ENCODE results near the gene EPAS1.

The EPAS1 gene

DNA sequence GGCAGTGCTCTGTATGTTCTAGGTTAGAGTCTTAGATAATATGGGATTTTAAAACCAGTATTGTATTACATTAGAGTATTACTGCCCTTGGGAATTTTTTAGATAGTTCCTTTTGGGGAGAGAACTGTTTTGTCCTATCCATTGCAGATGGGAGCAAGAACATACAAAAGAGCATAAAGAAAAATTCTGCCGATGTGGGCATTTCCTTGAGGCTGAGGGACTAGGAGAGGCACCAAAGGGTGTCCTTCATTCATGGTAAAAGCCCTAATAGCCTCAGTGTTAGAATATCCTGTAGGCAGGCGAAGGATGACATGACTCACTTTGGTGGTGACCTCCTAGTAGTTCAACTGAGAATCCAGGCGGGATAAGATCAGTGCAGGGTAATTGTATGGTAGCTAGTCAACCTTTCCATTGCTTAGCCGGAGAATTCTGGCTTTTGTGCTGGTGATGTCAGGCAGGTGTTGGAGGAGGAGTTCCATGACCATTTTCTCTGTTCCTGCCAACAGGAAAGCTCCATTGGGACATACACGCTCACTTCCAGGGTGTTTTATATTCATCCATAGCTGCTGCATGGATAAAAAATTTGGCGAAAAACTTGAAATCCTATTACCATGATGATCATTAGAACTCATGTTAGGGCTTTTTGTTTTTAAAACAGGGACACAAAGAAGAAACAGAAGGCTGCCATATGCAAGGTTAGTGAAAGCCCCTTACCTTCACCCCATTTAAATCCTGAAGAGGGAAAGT, 28.1 kb downstream of the EPAS1 start:
- DNase-seq, result no peak

DNA sequence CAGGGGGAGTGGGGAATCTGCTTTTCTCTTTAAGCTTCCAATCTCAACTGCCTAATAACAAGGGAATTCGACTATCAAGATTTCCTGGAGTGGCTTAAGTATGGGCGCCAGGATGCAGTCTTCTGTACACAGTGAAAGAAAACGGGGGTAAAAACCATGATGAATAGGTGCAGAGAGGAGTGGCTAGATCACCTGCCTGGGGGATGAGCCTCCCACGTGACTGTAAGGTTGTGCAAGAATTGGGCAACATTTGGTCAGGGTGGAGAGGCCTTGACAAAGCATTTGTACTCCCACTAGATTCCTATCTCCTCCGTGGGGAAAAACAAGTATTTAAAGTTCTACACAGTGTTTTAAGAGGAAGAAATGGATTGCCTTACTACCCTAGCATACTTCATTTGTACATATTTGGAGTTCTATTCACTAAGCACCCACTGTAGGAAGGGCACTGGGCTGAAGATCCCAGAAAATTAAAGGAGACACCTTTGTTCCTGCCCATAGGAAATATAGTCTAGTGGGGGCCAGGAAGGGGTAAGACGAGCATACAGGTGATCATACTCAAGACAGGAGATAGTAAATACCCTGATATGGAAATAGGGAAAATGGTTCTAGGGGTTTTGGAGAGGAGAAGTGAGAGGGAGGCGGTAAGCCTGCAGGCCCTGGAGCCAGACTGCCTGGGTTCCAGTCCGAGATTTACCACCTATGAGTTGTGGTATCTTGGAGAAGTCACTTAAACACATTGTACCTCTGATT, 29.2 kb downstream of the EPAS1 start:
- DNase-seq, result peak in 3 of 4 experiments; percentile 43 to 53 (median 45)

DNA sequence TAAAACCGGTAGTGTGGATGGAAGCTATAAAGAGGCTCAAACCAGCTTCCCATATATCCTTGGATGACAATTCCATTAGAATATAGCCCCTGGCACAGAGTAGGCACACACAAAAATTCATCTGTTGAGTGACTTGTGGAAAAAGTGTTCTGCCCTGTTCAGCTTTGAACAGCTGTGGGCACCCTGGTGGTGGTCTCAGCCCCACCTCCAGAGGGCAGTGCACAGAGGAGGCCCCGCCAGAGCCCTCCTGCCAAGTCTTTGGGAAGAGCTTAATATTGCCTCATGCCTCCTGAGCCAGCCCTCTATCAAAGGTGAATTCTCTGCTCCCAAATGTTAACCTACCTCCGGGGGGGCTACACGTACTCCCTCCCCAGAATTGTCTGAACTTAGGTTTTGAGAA, 30.4 kb downstream of the EPAS1 start:
- DNase-seq, result no peak

DNA sequence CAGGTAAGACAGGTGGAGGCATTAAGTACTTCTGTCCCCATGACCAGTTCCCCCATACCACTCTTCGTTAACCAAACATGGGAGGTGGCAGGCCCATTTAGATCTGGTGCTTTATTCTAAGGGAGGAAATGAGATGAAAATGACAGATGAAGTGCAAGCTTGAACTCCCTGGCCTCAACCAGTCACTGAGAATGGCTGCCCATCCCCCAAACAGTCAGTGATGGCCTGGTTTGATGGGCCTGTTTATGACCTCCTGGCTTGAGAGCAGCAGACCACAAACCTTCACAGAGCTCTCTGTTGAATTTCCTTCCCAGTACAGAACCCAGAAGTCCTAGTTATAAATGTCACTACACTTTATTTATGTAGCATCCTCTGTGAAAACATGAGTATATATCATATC, 31.1 kb downstream of the EPAS1 start:
- no peak for DNase-seq

DNA sequence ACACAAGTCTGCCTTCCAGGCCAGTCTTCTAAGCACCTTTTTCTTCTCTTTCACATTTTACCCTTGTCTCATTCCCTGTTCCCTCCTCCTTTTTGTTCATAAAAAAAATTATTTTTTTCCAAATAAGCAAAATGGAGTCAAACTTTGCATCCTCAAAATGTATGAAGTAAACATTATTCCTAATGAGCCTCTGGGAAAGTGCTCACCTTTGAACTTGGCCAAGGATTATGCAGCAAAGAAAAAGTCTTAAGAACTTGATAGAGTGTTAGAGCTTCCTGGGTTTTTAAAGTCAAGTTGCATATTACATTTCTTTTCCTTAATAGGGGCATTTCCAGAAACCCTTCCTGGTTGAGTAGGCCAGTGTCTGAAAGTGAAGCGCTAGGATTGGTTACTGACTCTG, 31.6 kb downstream of the EPAS1 start:
- DNase-seq, result no peak

DNA sequence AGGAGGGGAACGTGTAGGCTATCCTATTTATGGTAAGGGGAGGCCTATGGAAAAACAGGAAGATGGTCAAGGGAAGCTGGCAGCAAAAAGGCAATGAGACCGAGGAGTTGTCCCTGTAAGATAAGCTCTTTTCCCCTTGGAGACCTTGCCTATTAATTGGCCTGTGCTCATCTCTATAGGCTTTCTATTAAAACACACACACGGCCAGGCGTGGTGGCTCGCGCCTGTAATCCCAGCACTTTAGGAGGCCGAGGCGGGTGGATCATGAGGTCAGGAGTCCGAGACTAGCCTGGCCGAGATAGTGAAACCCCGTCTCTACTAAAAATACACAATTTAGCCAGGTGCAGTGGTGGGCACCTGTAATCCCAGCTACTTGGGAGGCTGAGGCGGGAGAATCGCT, 32.1 kb downstream of the EPAS1 start:
- no peak for DNase-seq

DNA sequence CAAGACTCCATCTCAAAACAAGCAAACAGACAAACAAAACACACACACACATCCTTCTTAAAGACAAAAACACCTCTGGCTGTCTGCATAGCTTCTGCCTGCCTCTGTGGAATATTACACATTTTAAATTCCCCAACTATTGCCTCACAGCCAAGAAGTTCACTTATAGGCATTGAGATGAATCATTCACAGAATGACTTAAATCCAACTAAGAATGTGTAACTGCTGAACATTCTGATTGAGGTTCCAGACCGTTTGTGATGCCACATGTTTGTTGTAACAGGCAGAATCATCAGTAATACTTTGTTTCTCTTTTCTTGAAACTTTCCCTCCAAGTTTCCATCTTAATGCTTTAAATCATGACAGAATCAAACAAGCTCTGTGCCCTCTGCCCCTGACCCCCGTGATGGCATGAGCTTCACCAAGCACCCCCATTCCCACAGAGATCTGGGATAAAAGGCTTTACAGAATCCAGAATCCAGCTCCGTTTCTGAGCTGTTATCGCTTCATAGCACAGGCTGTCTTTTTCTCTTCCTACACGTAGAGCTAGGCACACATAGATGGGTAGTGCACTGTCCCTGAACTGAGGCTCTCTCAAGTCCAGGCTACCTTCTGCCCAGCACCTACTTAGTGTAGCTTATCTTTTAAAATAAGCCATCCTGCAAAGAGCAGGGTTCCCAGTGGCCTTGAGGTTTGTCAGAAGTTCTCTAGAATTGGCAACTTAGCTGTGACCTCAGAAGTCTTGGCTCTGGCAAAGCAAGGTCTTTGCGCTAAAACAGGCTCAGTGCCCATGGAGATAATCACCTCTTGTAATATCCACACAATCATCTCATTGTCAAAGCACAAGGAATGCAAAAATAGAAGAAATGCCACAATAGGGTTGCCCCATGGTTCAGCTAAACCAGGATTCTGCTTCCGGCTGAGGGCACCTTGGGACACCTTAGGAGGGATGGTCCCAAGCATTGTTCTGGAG, 32.9 kb downstream of the EPAS1 start:
- peak; percentile 48 to 88 (median 70) for DNase-seq

DNA sequence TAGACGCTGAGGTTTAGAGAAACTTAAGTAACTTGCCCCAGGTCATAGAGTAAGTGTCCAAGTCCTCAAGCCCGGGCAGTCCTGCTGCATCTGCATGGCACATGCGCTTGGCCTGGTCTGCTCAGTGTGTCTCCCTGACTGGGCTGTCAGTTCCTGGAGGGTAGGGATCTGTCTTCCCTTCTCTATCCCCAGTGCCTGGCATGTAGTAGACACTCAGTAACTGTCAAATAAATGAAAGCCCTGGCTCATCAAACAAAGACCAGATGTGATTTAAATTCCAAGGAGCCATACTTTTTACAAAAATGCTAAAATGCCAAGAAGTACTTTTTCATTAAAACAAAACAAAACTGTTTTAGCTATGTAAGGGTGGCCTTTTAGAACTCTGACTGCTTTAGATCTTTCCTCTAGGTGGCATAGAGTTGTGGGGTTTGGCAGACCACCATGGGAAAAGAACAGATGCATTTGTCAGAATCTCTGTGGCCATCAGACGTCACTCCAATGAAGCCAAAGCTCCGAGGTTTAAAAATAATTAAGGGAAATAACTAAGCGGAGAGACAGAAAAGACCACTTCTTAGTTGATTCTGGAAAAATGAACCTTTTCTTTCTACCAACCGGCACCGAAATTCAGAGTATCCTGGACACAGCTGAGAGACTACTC, 34.0 kb downstream of the EPAS1 start:
- no peak for DNase-seq

DNA sequence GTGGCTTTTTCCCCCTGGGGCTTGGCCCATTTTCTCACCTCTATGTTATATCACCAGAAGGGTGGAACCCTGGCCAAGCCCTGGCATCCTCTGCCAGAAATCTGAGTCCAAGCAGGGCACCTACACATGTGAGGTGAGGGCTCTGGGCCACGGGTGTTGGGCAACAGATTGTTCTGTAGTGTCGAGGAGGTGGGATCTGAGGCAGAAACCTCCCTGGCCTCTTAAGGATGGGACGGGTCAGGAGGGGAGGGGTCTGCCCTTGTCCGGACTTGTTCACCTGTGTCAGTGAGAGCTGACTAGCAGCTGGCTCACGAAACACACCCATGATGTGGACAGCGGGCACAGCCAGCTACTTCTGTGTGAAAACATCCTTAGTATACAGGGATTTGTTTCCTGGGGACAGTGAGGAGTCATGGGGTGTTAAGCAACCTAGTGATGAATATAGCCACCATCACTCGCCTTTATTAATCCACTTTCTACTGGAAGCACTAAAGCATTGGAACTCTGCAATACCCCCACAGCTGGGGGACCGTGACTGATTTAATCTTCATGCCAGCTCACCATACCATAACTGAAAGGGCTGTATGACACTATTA, 35.6 kb downstream of the EPAS1 start:
- no peak for DNase-seq

DNA sequence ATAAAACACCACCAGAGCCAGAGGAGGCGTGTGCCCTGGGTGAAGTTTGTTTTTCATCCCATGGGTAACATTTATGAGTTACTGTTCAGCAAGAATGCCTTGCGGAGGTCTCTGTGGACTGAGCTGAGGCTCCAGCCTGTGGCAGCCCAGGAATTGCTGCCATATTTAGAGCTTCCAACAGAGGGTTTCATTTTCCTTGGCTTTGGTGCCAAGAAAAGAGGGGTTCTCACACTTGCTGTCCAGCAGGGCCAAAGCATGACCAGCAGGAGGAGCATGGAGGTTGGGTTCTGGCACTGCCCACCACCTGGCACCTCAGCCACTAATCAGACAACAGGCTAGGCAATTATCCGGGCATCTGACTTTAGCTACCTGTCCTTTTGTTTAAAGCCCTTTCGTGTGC, 36.7 kb downstream of the EPAS1 start:
- DNase-seq, result peak in 1 of 4 experiments; percentile 22

DNA sequence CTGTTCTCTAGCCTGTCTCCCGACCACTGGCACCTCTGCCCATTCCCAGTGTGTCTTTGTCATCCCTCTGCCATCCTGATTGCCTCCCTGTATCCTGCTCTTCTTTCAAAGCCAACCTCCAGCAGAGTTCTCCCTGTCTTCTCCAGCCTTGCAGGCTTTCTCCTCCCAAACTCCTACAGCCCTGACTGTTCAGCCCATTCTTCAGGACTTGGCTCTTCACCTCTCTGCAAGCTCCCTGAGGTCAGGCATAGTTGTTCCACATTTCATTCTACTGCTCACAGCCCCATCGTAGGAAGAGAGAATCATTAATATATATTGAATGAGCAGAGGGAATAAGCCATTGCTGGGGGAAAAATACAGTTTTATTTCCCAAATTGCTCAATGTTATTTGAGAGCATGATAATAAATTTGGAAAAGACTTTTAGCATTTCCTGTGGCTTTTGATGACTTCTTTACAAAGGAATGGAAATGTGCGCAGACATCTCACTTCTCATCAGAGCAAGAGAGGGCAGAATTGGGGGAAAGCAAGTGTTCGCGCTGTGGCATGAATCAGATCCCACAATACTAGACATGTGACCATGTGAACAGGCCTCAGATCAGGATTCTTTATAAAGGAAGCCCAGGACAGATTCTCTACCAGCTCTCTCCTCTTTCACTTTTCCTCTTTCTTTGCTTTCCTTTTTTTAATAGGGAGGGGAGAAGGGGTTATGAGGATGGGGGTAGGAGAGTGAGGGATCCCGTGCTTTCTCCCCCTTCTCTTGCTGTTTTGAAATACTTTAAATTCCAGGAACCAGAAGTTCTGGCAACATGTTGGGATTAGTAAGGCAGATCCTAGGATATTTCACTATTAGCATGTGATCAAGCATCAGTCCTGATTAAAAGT, 37.4 kb downstream of the EPAS1 start:
- peak in 2 of 4 experiments; percentile 26 to 39 for DNase-seq

DNA sequence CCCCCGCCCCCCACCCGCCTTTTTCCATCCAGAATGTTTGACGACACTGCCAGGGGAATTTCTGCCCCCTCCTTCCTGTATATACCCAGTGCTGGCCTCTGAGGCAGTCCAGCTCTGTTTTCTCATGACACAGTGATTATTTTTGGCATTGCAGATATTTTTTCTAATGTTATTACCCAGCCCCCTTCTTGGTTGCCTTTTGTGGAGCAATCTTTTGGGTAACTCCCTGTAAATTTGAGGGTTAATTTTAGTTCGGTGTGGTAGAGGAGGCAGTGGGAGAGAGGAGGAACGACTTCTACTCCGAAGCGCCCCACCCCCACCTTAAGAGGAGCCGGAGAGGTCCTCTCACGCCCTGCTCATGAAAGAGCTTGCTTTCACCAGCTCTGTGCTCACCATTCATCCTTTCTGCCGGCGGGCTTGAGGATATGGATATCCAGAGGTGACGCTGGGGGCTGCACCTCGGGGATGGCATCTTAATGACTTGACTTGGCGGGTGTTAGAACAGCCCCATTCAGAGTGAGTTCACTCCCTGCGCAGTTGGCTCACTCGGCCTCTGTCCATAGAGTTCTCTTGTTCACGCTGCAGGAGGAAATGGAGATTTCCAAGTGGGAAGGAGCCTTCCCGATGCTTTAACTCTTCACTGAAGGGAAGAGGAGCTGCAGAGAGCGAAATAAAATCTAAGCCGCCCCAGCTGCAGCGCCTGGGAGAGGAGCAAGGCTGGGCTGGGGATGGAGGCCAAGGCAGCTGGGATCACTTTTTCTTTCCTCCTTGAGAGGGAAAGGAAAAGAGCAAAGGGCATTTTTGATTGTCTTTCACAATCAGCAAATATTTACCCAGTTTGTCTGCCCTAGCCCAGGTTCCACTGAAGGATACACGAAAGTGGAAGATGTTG, 38.4 kb downstream of the EPAS1 start:
- peak; percentile 37 to 72 (median 50) for DNase-seq

DNA sequence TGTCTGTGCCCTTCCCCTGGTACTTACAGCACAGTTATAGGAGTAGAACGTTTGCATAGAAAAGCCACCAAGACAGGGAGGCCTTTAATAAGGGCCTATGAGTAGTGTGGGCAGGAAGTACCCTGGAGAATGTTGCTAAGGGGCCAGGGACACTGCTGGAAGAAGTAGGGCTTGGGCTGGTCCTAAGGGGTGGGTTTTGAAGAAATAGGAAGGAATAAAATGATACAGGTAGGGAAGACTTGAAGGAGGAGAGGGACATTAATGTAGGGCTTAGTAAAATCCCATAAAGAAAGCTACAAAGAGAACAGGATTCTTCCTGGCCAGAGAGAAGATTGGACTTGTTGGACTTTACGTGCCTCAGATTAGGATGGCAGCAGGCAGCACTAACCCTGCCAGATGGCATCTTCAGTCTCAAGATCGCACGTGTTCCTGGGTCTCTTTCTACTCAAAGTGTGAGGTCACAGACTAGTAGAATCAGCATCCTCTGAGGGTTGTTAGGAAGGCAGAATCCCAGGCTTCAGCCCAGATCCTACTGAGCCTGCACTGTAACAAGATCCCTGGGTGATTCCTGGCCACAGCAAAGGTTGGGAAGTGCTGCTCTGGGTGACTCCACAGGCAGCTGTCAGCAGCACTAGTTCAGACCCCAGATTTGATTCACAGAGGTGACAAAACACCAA, 39.2 kb downstream of the EPAS1 start:
- no peak for DNase-seq

DNA sequence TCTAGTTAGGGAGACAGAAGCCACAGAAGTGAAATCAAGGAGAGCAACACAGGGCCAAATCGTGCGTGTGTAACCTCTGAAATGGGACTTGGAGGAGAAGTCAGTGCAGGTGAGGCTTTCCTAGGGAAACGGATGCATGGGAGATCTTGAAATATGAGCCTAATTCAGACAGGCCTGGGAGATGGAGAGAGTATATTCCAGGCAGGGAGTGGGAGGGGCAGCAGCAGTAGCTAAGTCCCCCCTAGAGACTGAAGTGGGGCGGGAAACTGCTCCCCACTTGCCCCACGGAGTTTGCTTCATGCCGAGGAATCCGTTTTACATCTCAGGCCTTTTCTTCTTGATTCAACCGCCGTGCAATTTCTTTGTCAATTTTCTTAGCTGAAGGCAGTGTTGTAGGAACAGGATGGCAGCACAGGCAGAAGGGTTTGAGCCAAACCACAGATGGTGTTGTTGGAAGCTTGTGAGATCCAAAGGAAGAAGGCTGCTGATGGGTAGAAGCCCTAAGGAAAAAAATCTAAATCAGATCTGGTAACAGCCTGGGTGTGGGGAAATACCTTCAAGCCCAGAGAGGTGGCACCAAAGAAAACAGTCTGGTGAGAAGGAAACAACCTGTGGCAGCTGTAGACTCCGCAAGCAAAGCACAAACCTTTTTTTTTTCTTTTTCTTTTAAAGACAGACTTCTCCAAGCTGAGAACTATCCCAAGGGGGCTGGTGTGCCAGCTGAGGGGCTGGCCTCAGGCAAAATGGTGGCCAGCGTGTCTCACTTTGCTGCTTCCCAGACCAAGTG, 40.2 kb downstream of the EPAS1 start:
- DNase-seq, result no peak

DNA sequence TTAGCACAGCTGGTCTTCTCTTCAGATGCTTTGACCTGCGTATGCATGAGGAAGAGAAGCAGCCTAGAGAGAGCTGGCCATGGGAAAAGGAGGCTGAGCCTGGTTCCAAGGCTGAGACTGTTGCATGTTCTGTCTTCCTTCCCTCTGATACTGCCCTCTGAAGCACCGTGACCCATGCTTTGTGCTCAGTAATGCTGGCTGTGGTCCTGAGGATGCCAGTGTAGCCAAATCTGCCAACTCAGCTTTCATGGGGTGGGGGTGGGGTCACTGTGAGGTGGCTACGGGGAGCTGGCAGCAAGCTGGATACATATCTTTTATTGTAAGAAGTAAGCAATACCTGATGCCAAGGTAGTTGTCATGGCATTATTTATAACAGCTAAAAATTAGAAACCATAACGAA, 41.5 kb downstream of the EPAS1 start:
- DNase-seq, result no peak

DNA sequence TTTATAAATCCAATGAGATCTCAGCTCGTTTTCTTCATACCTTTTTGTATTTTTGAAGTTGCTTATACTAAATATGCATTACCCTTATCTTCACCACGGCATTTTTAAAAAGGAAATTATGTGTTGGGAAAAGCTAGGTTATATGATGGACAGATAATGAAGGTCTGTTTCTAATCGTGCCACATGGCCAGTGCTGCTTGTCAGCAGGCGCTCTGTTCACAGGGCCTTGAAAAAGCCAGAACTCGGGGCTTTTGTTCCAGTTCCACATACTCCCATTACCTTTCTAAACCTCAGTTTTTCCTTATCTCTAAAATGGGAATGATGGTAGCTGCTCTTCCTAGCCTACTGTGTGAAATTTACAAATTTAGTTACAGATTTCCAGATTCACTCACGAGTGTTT, 42.0 kb downstream of the EPAS1 start:
- DNase-seq, result no peak

DNA sequence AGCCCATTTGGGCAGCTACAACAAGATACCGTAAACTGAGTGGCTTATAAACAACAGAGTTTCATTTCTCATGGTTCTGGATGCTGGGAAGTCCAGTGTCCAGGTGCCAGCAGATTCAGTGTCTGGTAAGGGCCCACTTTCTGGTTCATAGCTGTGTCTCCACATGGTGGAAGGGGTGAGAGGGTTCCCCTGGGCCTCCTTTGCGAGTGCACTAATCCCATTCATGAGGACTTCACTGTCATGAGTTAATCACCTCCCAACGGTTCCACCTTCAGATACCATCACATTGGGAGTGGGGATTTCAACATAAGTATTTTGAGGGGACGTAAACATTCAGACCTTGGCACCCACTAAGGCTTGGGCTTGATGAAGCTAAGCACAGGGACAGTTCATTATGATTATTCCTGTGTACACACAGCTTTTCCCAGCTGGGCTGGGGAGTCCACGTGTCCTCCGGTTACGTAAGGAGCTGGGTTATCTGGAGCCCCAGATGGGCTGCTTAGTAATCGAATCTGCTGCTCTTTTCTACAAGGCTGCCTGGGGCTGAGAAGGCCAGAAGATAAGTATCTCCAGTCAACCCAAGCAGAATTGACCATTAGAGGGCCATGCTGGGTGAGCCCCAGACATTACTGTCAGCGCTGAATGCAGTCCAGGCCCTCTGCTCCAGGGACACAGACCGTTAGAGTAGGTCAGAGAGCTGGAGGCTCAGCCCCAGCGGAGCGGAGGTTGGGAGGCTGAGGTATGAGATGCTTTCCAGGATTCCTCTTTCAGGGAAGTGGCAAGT, 42.7 kb downstream of the EPAS1 start:
- no peak for DNase-seq
